DOHH2 (cell line): ENCODE results near the gene OTUD7B.

Experiments
- H3F3A ChIP-seq: fragments of 200-600 bp; sonication (generic), shearing (Covaris generic); 2 replicates; pipeline ENCODE4 v1.6.0; 2016; ENCODE audit warnings: antibody characterized with exemption, mild to moderate bottlenecking; ENCODE audit not compliant: control insufficient read depth, insufficient read depth
- H3K27ac ChIP-seq: fragments of 200-600 bp; sonication (generic); 2 replicates; pipeline ENCODE4 v1.5.1; 2014; ENCODE audit warnings: low read depth, mild to moderate bottlenecking, low read length, moderate library complexity
- H3K27me3 ChIP-seq: fragments of 200-600 bp; sonication (generic); 2 replicates; pipeline ENCODE4 v1.6.1; 2014; ENCODE audit warnings: mild to moderate bottlenecking, low read length, mixed read lengths; ENCODE audit not compliant: control insufficient read depth
- H3K36me3 ChIP-seq: fragments of 200-600 bp; sonication (generic); 2 replicates; pipeline ENCODE4 v1.6.1; 2014; ENCODE audit warnings: mild to moderate bottlenecking, low read length, moderate library complexity, mixed read lengths; ENCODE audit not compliant: control insufficient read depth
- H3K4me1 ChIP-seq: fragments of 200-600 bp; sonication (generic); 2 replicates; pipeline ENCODE4 v1.6.1; 2014; ENCODE audit warnings: mild to moderate bottlenecking, low read length, mixed read lengths; ENCODE audit not compliant: control insufficient read depth
- H3K4me2 ChIP-seq: fragments of 200-600 bp; sonication (generic); 2 replicates; pipeline ENCODE4 v1.6.0; 2014; ENCODE audit warnings: mild to moderate bottlenecking, low read length, moderate library complexity
- H3K4me3 ChIP-seq: fragments of 200-600 bp; sonication (generic); 2 replicates; pipeline ENCODE4 v1.5.1; 2014; ENCODE audit warnings: mild to moderate bottlenecking, low read length, mixed read lengths
- H3K79me2 ChIP-seq: fragments of 200-600 bp; sonication (generic); 2 replicates; pipeline ENCODE4 v1.6.1; 2014; ENCODE audit warnings: mild to moderate bottlenecking, low read length, mixed read lengths; ENCODE audit not compliant: control insufficient read depth
- H3K9me2 ChIP-seq: fragments of 200-600 bp; sonication (generic); replicated peaks from 2 replicates; pipeline ENCODE4 v1.6.1; 2014; ENCODE audit warnings: mild to moderate bottlenecking, low read length, mixed read lengths; ENCODE audit not compliant: control insufficient read depth
- H3K9me3 ChIP-seq: fragments of 200-600 bp; sonication (generic); 2 replicates; pipeline ENCODE4 v1.6.1; 2014; ENCODE audit warnings: antibody characterized with exemption, low read length, mixed read lengths; ENCODE audit not compliant: control insufficient read depth, insufficient read depth
- H4K20me1 ChIP-seq: fragments of 200-600 bp; sonication (generic); 2 replicates; pipeline ENCODE4 v1.6.0; 2014; ENCODE audit warnings: low read depth, mild to moderate bottlenecking, antibody characterized with exemption, low read length, moderate library complexity; ENCODE audit not compliant: control insufficient read depth, insufficient read depth
- EZH2phosphoT487 ChIP-seq: fragments of 200-600 bp; sonication (generic); IDR thresholded peaks from 2 replicates; pipeline ENCODE4 v1.6.1; 2017; ENCODE audit warnings: borderline replicate concordance, mild to moderate bottlenecking, antibody characterized with exemption, low read length, moderate library complexity, mixed read lengths
- TF ChIP-seq, protein P1 (sequence below): fragments of 200-600 bp; sonication (generic); IDR thresholded peaks from one replicate; pipeline ENCODE4 v1.5.1; 2014; ENCODE audit warnings: antibody characterized with exemption, mild to moderate bottlenecking, low read depth, low read length; ENCODE audit not compliant: poor library complexity, severe bottlenecking

OTUD7B gene

DNA sequence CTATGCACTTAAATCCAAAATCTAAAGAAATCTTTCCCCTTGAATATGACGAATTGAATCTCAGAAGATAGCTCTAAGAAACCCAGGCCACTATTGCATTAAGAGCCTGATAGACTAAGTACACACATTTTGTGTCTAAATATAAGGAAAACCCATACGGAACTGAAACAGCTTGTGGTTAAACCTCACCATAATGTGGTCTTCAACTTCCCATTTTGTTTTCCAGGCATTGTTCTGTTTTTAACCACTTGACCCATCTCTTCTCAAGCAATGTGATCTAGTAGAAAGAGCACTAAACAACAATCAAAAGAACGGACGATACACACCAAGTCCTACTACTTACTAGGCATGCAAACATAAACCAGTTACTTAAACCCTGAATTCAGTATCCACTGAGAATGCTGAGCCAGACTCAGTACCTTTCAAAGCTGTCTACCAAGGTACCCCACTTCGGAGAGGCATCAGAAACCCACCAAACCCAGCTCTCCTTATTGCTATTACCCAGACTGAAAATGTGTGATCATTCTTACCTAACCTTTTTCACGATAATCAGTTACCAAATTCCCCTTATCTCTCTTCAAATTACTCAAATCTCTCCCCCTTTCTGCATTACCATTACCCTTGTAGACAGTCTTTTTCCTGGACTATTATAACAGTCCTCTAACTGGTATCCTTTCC lies 12.8 kb downstream of the OTUD7B start:
- Histone ChIP-seq H3K4me1 (peaks cover 11% of the 10 kb centered on the region), H3K9me2 (no peaks in the 10 kb centered on the region), H3K27ac (no peak overlapping the region), H3K4me2 (peak overlapping the region; percentile 20; the same call in 1 of the 2 replicates), H3K36me3 (no peaks in the 10 kb centered on the region), H3K9me3 (no peaks in the 10 kb centered on the region), H3K79me2 (no peaks in the 10 kb centered on the region), H3F3A (peaks cover 5% of the 10 kb centered on the region), H4K20me1 (peaks cover 8% of the 10 kb centered on the region), H3K4me3 (no peak overlapping the region), H3K27me3 (peaks cover 85% of the 10 kb centered on the region)
- TF ChIP-seq, protein P1, sequence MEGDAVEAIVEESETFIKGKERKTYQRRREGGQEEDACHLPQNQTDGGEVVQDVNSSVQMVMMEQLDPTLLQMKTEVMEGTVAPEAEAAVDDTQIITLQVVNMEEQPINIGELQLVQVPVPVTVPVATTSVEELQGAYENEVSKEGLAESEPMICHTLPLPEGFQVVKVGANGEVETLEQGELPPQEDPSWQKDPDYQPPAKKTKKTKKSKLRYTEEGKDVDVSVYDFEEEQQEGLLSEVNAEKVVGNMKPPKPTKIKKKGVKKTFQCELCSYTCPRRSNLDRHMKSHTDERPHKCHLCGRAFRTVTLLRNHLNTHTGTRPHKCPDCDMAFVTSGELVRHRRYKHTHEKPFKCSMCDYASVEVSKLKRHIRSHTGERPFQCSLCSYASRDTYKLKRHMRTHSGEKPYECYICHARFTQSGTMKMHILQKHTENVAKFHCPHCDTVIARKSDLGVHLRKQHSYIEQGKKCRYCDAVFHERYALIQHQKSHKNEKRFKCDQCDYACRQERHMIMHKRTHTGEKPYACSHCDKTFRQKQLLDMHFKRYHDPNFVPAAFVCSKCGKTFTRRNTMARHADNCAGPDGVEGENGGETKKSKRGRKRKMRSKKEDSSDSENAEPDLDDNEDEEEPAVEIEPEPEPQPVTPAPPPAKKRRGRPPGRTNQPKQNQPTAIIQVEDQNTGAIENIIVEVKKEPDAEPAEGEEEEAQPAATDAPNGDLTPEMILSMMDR = no peak
- TF ChIP-seq EZH2phosphoT487 = peak; percentile 84; the same call in 1 of the 2 replicates

DNA sequence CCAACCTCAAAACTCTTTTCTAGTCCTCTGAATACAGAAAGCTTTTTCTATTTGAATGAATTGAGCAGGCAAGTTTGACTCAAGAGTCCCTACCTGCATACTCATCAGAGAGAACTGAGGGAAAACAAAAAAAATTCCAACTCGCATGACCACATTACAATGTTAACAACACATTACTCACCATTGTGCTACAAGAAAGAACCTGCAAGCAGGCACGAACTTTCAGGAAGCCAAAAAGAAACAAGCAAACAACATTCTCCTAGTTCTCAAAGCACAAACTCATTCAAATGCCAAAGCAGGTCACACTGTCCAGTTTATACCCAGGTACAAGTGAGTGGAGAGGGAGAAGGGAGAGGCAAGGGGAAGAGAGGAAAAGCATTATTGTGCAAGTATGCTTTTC lies 14.6 kb downstream of the OTUD7B start:
- no peaks in the 10 kb centered on the region for H3K9me2 ChIP-seq
- no peaks in the 10 kb centered on the region for H3K9me3 ChIP-seq
- H3K4me3 ChIP-seq = no peak overlapping the region
- TF ChIP-seq, protein P1 = no peak
- no peak for TF ChIP-seq EZH2phosphoT487
- H3K27me3 ChIP-seq = peaks cover 73% of the 10 kb centered on the region
- H3K36me3 ChIP-seq = no peaks in the 10 kb centered on the region
- peaks cover 5% of the 10 kb centered on the region for H3F3A ChIP-seq
- peaks cover 8% of the 10 kb centered on the region for H4K20me1 ChIP-seq
- no peak overlapping the region for H3K4me2 ChIP-seq
- H3K4me1 ChIP-seq = peaks cover 11% of the 10 kb centered on the region
- no peak overlapping the region for H3K27ac ChIP-seq
- H3K79me2 ChIP-seq = no peaks in the 10 kb centered on the region

DNA sequence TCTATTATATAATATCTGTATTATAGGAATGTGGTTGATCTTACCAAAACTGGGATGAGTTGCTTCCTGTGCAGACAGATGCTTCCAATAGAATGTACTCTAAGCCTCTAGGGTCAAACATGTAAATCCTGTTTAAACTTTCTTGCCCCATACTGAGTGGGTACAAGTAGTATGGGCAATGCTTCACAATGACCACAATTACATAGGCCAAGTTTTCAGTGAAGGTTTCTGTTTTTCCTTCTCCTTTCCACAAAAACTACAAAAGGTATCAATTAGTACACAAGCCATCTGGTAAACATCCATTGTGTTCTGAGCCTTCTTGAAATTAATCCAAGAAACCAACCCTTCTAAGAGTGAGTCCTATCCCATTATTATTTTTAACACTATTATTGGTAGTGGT lies 16.8 kb downstream of the OTUD7B start:
- Histone ChIP-seq H3K4me2 (no peak overlapping the region), H3K36me3 (no peaks in the 10 kb centered on the region), H3K9me3 (no peaks in the 10 kb centered on the region), H3K9me2 (no peaks in the 10 kb centered on the region), H3K4me3 (no peak overlapping the region), H3K79me2 (no peaks in the 10 kb centered on the region), H3F3A (peaks cover 5% of the 10 kb centered on the region), H3K4me1 (peaks cover 11% of the 10 kb centered on the region), H3K27me3 (peaks cover 61% of the 10 kb centered on the region), H4K20me1 (peaks cover 8% of the 10 kb centered on the region), H3K27ac (no peak overlapping the region)
- TF ChIP-seq EZH2phosphoT487 = no peak
- TF ChIP-seq, protein P1 = no peak
